Hepatocyte (in vitro differentiated cells): Measurements from ENCODE around the gene STX7. TPM values are rescaled to one million over a fixed set of nuclear protein-coding genes. Genes with fewer than 3 reads are reported as not detected.

ENCODE experiments used
- DNase-seq: peaks from one replicate; pipeline ENCODE4 v3.0.0-alpha.2; 2016; ENCODE audit warnings: low spot score
- H2AFZ ChIP-seq: fragments of 200-600 bp; sonication (generic); 2 replicates; pipeline ENCODE4 v1.6.0; 2016; ENCODE audit warnings: antibody characterized with exemption, mild to moderate bottlenecking
- H3K27ac ChIP-seq: fragments of 200-600 bp; sonication (generic); 2 replicates; pipeline ENCODE4 v1.5.1; 2016; ENCODE audit warnings: mild to moderate bottlenecking
- H3K27me3 ChIP-seq: fragments of 200-600 bp; sonication (generic); 2 replicates; pipeline ENCODE4 v1.6.1; 2016
- H3K36me3 ChIP-seq: fragments of 200-600 bp; sonication (generic); replicated peaks from 2 replicates; pipeline ENCODE4 v1.5.1; 2016; ENCODE audit warnings: low read depth; ENCODE audit not compliant: insufficient read depth
- H3K4me1 ChIP-seq: fragments of 200-600 bp; sonication (generic); 2 replicates; pipeline ENCODE4 v1.5.1; 2016; ENCODE audit warnings: mild to moderate bottlenecking, moderate library complexity; ENCODE audit not compliant: insufficient read depth
- H3K4me2 ChIP-seq: fragments of 200-600 bp; sonication (generic); 2 replicates; pipeline ENCODE4 v1.6.0; 2016
- H3K4me3 ChIP-seq: fragments of 200-600 bp; sonication (generic); 2 replicates; pipeline ENCODE4 v1.5.1; 2016; ENCODE audit warnings: mild to moderate bottlenecking
- H3K79me2 ChIP-seq: fragments of 200-600 bp; sonication (generic); 2 replicates; pipeline ENCODE4 v1.6.0; 2017; ENCODE audit warnings: mild to moderate bottlenecking
- H3K9me2 ChIP-seq: fragments of 200-600 bp; sonication (generic); replicated peaks from 2 replicates; pipeline ENCODE4 v1.6.0; 2017; ENCODE audit warnings: mild to moderate bottlenecking; ENCODE audit not compliant: insufficient read depth
- H3K9me3 ChIP-seq: fragments of 200-600 bp; sonication (generic); 2 replicates; pipeline ENCODE4 v1.5.1; 2016; ENCODE audit warnings: low read depth, mild to moderate bottlenecking
- H4K20me1 ChIP-seq: fragments of 200-600 bp; sonication (generic); 2 replicates; pipeline ENCODE4 v1.6.0; 2016; ENCODE audit warnings: mild to moderate bottlenecking; ENCODE audit not compliant: insufficient read depth, poor library complexity, severe bottlenecking
- EZH2 ChIP-seq: fragments of 200-600 bp; sonication (generic); IDR thresholded peaks from 2 replicates; pipeline ENCODE4 v1.6.1; 2016; ENCODE audit warnings: antibody characterized with exemption, mild to moderate bottlenecking, borderline replicate concordance
- EZH2phosphoT487 ChIP-seq: fragments of 200-600 bp; sonication (generic); IDR thresholded peaks from one replicate; pipeline ENCODE4 v1.6.1; 2018; ENCODE audit warnings: antibody characterized with exemption, mild to moderate bottlenecking, low read depth, moderate library complexity; ENCODE audit not compliant: unreplicated experiment, severe bottlenecking
- WGBS: methylation state at CpG from one replicate; pipeline ENCODE4 v1.1.6; 2016; ENCODE audit warnings: low lambda C conversion rate; ENCODE audit errors: missing lambda C conversion rate; 5-methylcytosine and 5-hydroxymethylcytosine counted together
- polyA plus RNA-seq: library from polyadenylated mRNA; unstranded; fragments of >200 nt; fragmentation: Nextera tagmentation; extraction: Ambion mirVana; gene quantifications from 2 replicates; pipeline ENCODE4 v1.2.1, GENCODE V29; 2016
- total RNA-seq: library from RNA; depleted of rRNA; stranded (reverse); fragments of >200 nt; gene quantifications from 2 replicates; pipeline ENCODE4 v1.2.3, GENCODE V29; 2014
- TF ChIP-seq, protein P1 (sequence below): fragments of 200-600 bp; sonication (generic); IDR thresholded peaks from 2 replicates; pipeline ENCODE4 v1.5.1; 2016; ENCODE audit warnings: antibody characterized with exemption, mild to moderate bottlenecking; ENCODE audit not compliant: poor library complexity

The STX7 gene
- total and polyA plus RNA-seq, 2 experiments from 2014 or later = 38.4 to 39.3 TPM

DNA sequence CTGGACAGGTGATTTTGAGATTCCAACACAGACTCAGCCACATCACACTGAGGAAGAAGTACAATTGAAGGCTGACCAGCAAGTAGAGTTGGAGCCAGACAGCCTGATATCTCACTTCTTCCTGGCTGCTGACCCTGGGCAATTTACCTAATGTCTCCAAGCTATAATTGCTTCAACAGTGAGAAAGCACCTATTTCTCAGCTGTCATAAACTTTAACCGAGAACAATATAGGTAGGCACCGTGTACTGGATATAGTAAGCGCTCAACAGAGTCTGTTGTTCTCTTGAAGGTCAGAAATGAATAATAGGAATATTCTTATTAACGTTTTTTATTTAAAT lies 28.3 kb downstream of the STX7 start:
- Histone ChIP-seq H4K20me1 (peaks cover 36% of the 10 kb centered on the region), H3K4me2 (no peak overlapping the region), H3K27ac (no peak overlapping the region), H2AFZ (no peak overlapping the region), H3K4me3 (no peak overlapping the region), H3K27me3 (no peaks in the 10 kb centered on the region), H3K79me2 (peaks cover 41% of the 10 kb centered on the region), H3K9me2 (no peaks in the 10 kb centered on the region), H3K9me3 (no peaks in the 10 kb centered on the region), H3K36me3 (no peaks in the 10 kb centered on the region), H3K4me1 (peaks cover 7% of the 10 kb centered on the region)
- TF ChIP-seq EZH2phosphoT487 (no peak), EZH2 (no peak)
- TF ChIP-seq, protein P1, sequence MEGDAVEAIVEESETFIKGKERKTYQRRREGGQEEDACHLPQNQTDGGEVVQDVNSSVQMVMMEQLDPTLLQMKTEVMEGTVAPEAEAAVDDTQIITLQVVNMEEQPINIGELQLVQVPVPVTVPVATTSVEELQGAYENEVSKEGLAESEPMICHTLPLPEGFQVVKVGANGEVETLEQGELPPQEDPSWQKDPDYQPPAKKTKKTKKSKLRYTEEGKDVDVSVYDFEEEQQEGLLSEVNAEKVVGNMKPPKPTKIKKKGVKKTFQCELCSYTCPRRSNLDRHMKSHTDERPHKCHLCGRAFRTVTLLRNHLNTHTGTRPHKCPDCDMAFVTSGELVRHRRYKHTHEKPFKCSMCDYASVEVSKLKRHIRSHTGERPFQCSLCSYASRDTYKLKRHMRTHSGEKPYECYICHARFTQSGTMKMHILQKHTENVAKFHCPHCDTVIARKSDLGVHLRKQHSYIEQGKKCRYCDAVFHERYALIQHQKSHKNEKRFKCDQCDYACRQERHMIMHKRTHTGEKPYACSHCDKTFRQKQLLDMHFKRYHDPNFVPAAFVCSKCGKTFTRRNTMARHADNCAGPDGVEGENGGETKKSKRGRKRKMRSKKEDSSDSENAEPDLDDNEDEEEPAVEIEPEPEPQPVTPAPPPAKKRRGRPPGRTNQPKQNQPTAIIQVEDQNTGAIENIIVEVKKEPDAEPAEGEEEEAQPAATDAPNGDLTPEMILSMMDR = no peak
- 83% methylated on average over 4 of the region's 4 CpGs for WGBS
- no peak for DNase-seq

DNA sequence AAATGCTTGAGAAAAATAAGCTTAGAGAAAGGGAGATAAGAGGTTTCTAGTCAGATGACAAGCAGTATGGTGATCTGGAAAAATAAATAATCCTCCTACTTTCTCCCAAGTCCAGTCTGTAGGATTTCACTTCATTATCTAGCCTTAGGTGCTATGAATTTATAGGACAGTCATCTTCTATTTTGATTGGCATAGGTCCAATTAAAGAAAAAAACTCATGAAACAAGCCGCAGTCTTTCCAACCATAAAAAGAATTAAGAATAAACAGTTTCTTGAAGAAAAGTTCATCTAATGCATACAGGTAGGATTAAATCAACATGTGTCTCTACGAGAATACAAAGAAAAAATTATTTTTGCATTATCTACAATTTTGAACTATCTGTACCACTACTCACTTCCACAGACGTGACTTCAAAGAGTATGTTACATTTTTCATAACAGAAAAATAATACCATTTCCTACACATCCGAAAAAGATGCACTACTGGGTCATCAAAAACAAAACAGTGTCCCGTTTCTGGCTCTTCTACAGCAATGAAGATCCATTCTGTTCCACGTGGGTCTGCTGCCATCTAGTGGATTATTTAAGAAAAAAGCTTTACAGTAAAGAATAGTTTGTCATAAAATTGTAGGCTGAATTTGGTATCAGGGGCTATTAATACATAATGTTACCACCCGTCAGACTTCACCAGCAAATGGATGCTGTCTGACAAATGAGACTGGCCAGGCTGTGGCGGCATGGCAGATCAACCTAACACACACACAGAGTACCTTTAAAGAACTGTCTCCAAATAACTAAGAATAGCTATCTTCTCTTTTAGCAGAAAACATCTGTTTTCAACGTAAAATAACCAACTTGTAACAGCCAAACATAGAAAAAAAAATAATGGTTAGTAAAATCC lies 28.9 kb downstream of the STX7 start:
- Histone ChIP-seq H3K79me2 (peaks cover 41% of the 10 kb centered on the region), H3K27me3 (no peaks in the 10 kb centered on the region), H4K20me1 (peaks cover 36% of the 10 kb centered on the region), H3K4me2 (no peak overlapping the region), H3K4me3 (no peak overlapping the region), H3K9me3 (no peaks in the 10 kb centered on the region), H2AFZ (no peak overlapping the region), H3K4me1 (peaks cover 7% of the 10 kb centered on the region), H3K9me2 (no peaks in the 10 kb centered on the region), H3K36me3 (no peaks in the 10 kb centered on the region), H3K27ac (no peak overlapping the region)
- peak; percentile 76 for DNase-seq
- WGBS = 36% methylated on average over 9 of the region's 9 CpGs
- TF ChIP-seq, protein P1 = peak; percentile 83
- TF ChIP-seq EZH2phosphoT487 = no peak
- no peak for TF ChIP-seq EZH2

DNA sequence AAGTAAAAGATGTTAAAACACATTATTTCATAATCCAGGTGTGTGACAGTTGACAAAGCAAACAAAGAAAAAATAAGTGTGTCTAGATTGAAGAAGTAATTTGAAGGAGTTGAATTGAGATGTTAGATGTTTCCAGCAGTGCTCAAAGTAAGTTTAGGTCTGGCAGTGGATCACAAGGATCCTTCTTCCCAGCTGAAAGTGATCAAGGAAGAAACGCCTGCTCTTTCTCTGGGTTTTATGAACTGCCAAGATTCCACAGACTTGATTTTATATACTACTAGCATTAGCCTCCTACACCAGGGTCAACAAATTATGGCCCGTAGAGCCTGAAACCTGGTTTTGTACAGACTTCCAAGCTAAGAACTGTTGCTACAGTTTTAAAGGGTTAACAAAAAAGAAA lies 30.3 kb downstream of the STX7 start:
- Histone ChIP-seq H3K9me2 (no peaks in the 10 kb centered on the region), H3K79me2 (peaks cover 38% of the 10 kb centered on the region), H3K27me3 (no peaks in the 10 kb centered on the region), H4K20me1 (peaks cover 36% of the 10 kb centered on the region), H2AFZ (no peak overlapping the region), H3K4me3 (no peak overlapping the region), H3K27ac (no peak overlapping the region), H3K4me2 (no peak overlapping the region), H3K4me1 (peaks cover 7% of the 10 kb centered on the region), H3K36me3 (no peaks in the 10 kb centered on the region), H3K9me3 (no peaks in the 10 kb centered on the region)
- no peak for DNase-seq
- 55% methylated on average over 2 of the region's 2 CpGs for WGBS
- TF ChIP-seq EZH2phosphoT487 = no peak
- TF ChIP-seq, protein P1 = no peak
- no peak for TF ChIP-seq EZH2
